Activated gamma-delta T cell treated with Interleukin-2 at 50 U/mL for 16 hours (primary cell): ENCODE measurements around the gene KCTD12.
"Not testable (repeated sequence)": the region's sequence is repeated elsewhere in the genome, so short reads cannot be mapped to it uniquely, and the experiment has no call there.

Experiments
- DNase-seq: peaks from one replicate; pipeline ENCODE4 v3.0.0-alpha.2; 2020

KCTD12 gene

GRCh38 chr13:76886292-76887075 is at the start of gene KCTD12:
TSS of gene KCTD12 (minus strand) at chr13:76886405. CDS start at chr13:76886148, 257 bp downstream.
- DNase-seq: peak; percentile 57

DNA sequence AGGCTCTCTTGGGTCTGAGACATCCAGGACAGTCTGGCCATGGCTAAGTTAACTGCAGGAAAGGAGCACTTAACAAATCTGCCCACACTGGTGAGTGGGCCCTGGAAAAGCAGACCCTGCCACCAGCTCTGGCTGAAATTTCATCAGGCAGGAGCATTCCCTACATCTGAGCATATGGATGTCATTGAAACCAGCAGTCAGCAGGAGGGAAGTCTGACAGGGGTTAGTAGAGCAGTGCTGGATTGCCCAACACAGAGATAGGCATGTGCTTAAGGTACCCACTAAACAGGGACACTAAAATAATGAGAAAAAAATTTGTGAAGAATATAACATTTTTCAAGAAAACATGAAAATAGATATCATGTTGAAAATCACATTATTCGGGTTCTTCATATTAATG is 48.5 kb upstream of the KCTD12 start:
- no peak for DNase-seq

GRCh38 chr13:76932076-76932475 is 45.9 kb upstream of the KCTD12 start:
- DNase-seq: no peak

GRCh38 chr13:76929851-76930374 is 43.7 kb upstream of the KCTD12 start:
- DNase-seq: no peak

DNA sequence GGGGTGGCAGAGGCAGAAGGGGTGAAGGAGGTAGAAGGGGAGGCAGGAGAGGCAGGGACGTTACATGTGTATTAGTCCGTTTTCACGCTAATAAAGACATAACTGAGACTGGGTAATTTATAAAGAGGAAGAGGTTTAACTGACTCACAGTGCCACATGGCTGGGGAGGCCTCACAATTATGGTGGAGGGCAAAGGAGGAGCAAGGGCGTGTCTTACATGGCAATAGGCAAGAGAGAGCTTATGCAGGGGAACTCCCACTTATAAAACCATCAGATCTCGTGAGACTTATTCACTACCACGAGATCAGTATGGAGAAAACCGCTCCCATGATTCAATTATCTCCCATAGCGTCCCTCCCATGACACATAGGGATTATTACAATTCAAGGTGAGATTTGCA is 43.1 kb upstream of the KCTD12 start:
- DNase-seq: no peak

GRCh38 chr13:76928456-76928855 is 42.3 kb upstream of the KCTD12 start:
- no peak for DNase-seq

GRCh38 chr13:76927955-76928354 is 41.8 kb upstream of the KCTD12 start:
- DNase-seq: no peak

GRCh38 chr13:76925115-76925514 is 38.9 kb upstream of the KCTD12 start:
- DNase-seq: no peak

GRCh38 chr13:76921516-76921915 is 35.3 kb upstream of the KCTD12 start:
- no peak for DNase-seq

DNA sequence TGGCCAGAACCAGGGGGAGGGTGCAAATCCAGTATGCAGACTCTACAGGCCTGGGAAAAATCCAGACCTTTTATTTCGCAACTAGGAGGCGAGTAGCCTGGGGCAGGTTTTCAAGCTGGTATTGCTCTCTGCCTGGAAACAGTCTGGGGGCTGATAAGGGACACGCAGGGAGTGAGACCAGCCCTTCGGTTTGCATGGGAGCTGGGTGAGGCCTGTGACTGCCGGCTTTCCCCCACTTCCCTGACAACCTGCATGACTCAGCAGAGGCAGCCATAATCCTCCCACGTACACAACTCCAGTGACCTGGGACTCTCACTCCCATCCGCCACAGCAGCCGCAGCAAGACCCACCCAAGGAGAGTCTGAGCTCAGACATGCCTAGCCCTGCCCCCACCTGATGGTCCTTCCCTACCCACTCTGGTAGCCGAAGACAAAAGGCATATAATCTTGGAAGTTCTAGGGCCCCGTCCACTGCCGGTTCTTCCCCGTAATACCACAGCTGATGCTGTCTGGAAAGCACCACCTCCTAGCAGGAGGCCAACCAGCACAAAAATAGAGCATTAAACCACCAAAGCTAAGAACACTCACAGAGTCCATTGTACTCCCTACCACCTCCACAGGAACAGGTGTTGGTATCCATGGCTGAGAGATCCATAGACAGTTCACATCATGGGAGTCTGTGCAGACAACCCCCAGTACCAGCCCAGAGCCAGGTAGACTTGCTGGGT is 31.7 kb upstream of the KCTD12 start:
- DNase-seq: not testable (repeated sequence)

DNA sequence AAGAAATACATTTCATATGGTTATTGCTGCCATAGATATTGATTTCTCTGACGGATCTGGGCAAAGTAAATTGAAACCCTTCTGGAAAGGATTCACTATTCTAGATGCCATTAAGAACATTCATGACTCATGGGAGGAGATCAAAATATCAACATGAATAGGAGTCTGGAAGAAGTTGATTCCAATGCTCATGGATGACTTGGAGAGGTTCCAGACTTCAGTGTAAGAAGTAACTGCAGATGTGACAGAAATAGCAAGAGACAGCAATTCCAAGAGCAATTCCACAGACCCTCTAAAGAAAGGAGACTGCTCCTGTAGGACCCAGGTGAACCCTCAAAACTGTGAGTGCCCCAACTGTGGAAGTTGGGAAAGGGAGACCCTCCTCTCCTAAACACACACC is 30.9 kb upstream of the KCTD12 start:
- no peak for DNase-seq

DNA sequence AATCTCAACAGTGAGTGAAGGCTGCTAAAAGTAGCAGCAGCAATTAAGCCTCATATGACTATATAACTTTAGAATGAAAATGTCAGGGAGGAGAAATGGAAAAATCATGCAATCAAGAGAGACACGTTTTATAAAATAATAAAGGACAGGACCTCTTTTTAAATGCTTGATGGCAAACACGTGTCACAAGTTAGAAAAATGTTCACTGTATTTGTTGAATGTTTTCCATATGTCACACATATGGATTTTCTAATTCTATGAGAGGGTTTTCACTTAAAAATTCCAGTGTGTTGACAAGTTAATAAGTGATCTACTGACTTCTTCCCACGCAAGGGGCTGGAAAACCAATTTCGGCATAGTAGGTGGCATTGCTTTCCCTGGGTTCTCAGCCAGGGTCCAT is 27.7 kb upstream of the KCTD12 start:
- DNase-seq: no peak

DNA sequence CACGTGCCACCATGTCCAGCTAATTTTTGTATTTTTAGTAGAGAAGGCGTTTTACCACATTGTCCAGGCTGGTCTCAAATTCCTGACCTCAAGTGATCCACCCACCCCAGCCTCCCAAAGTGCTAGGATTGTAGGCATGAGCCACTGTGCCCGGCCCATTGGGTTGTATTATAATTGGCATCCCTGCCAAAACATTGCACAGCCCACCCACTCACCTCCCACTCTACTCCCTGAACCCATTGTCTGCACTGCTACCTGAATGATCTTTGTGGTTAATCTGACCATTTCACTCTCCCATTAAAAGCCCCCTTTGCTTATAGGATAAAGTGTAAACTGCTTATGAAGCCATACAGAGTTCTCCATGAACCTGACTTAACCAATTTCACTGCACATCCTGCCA is 26.3 kb upstream of the KCTD12 start:
- no peak for DNase-seq

- no peak for DNase-seq
These were observed 18.3 kb upstream of the KCTD12 start for GRCh38 chr13:76904507-76904906.

DNA sequence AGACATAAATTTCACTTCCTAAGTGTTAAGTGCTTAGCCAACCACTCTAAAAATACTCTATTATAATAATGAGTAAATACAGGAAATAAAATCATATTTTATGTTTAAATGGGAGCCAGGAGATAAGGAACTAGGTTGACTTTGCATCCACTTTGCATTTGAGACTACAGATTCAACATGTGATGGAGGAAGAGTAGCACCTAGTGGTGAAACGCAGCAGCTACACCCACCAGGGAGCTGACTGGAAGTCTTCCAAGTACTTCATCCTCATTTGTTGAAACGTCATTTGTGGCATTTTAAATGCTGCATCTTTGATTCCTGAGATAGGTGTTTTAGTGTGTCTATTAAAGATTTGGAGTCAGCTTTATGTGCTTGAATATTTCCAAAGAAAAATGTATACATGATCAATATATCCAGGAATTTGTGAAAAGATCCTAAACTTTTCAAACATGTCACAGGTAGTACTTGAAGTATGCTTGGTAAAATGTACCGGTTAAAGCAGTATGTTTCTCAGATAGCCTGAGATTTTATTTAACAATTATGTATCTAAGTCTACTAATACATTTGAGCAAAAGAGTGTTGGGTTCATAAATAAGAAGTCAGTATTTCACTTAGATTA is 17.4 kb upstream of the KCTD12 start:
- peak; percentile 65 for DNase-seq

DNA sequence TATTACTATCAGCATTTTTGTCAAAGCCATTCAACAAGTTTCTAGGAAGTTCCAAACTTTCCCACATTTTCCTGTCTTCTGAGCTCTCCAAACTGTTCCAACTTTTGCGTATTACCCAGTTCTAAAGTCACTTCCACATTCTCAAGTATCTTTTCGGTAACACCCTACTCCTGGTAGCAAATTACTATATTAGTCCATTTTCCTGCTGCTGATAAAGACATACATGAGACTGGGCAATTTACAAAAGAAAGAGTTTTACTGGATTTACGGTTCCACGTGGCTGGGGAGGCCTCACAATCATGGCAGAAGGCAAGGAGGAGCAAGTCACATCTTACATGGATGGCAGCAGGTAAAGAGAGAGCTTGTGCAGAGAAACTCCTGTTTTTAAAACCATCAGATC is 12.9 kb upstream of the KCTD12 start:
- not testable (repeated sequence) for DNase-seq

DNA sequence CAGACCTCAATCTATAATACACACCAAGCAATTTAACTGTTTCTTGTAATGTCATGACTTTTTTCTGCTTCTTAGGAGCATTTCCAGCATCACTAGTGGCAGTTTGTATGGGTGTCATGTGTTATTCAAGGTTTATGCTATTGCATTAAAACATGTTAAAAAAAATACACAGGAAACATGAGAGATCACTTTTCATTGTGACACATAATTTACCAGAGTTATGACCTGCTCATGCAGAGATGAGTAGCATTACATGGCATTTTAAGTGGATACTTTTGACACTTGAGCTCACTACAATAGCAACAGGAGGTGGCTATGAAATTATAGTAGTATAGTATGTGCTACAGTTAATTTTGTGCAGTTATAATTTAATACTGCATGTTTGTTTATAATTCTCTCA is 11.0 kb upstream of the KCTD12 start:
- not testable (repeated sequence) for DNase-seq

GRCh38 chr13:76894401-76895110 is 8.4 kb upstream of the KCTD12 start:
- no peak for DNase-seq

- no peak for DNase-seq
These were observed 6.3 kb upstream of the KCTD12 start for GRCh38 chr13:76892488-76892887.

DNA sequence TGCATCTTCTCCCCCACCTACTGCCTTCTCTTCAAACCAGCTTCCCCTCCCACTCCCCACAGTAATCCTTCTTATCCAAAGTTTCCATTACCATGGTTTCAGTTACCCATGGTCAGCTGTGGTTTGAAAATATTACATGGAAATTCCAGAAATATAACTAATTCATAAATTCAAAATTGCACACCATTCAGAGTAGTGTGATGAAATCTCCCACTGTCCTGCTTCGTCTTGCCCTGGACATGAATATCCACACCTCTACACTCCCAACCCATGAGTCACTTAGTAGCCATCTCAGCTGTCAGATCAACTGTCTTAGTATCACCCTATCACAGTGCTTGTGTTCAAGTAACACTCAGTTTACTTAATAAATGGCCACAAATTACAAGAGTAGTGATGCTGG is 3.8 kb upstream of the KCTD12 start:
- no peak for DNase-seq

DNA sequence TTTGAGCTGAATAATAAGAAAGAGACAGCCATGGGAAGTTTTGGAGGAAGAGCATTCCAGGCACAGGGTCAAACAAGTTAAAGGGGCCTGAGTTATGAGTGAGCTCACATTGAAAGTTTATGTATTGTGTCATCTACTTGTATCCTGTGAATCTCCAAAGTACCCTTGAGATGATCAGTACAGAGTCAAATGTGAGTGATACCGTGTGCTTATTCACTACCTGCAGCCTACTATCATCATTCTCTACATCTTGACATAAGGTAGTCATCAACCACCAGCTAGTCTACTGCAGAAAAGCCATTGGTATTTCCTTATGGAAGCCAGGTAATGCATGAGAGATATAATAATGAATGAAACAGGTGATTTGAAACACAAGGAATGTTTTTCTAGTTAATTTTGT is 3.0 kb upstream of the KCTD12 start:
- DNase-seq: no peak

- DNase-seq: no peak
These were observed 2.2 kb upstream of the KCTD12 start for GRCh38 chr13:76888421-76888820.

- DNase-seq: no peak
These were observed 915 bp upstream of the KCTD12 start for GRCh38 chr13:76887076-76887563.
